ENCODE data around the gene KRTAP12-4.
A peak's percentile ranks its signal among the peaks of the same experiment; 100 is the strongest.
"Not testable (repeated sequence)": the region's sequence is repeated elsewhere in the genome, so short reads cannot be mapped to it uniquely, and the experiment has no call there.

Gene KRTAP12-4

GRCh38 chr21:44650973-44651675 is 3.3 kb downstream of the KRTAP12-4 start:
- Mint-ChIP-seq H3K27ac (no peak overlapping the region), H3K27me3 (ENCODE audit: low read depth) (peaks cover 18% of the 10 kb centered on the region), H3K36me3 (ENCODE audit: low read depth) (peaks cover 3% of the 10 kb centered on the region), H3K9me3 (peaks cover 17% of the 10 kb centered on the region), H3K4me3 (no peak overlapping the region), H3K4me1 (peaks cover 11% of the 10 kb centered on the region)
- no peak for TF ChIP-seq CTCF (IDR thresholded peaks at IDR 0.05; ENCODE audit: unreplicated experiment in 3 of 3)

- no peak for TF ChIP-seq CTCF (IDR thresholded peaks at IDR 0.05; ENCODE audit: unreplicated experiment in 3 of 3)
- peaks cover 3% of the 10 kb centered on the region for H3K36me3 Mint-ChIP-seq (ENCODE audit: low read depth)
- no peak overlapping the region for H3K4me3 Mint-ChIP-seq
- H3K4me1 Mint-ChIP-seq: peaks cover 11% of the 10 kb centered on the region
- H3K9me3 Mint-ChIP-seq: peaks cover 17% of the 10 kb centered on the region
- peaks cover 18% of the 10 kb centered on the region for H3K27me3 Mint-ChIP-seq (ENCODE audit: low read depth)
- H3K27ac Mint-ChIP-seq: no peak overlapping the region
Measured at GRCh38 chr21:44650265-44650972, 4.0 kb downstream of the KRTAP12-4 start.

- Mint-ChIP-seq H3K9me3 (peaks cover 22% of the 10 kb centered on the region), H3K36me3 (ENCODE audit: low read depth) (peaks cover 8% of the 10 kb centered on the region), H3K27me3 (ENCODE audit: low read depth) (peaks cover 18% of the 10 kb centered on the region), H3K27ac (no peak overlapping the region), H3K4me1 (peaks cover 11% of the 10 kb centered on the region), H3K4me3 (no peak overlapping the region)
- no peak for TF ChIP-seq CTCF (IDR thresholded peaks at IDR 0.05; ENCODE audit: unreplicated experiment in 3 of 3)
Measured at GRCh38 chr21:44649521-44650100, 4.8 kb downstream of the KRTAP12-4 start.

GRCh38 chr21:44648557-44649311 is 5.7 kb downstream of the KRTAP12-4 start:
- Mint-ChIP-seq H3K36me3 (ENCODE audit: low read depth) (peaks cover 11% of the 10 kb centered on the region), H3K27me3 (ENCODE audit: low read depth) (peaks cover 18% of the 10 kb centered on the region), H3K4me3 (no peak overlapping the region), H3K9me3 (peaks cover 27% of the 10 kb centered on the region), H3K4me1 (peaks cover 11% of the 10 kb centered on the region), H3K27ac (no peak overlapping the region)
- TF ChIP-seq CTCF (IDR thresholded peaks at IDR 0.05; ENCODE audit: unreplicated experiment in 3 of 3): no peak

- no peak for TF ChIP-seq CTCF (IDR thresholded peaks at IDR 0.05; ENCODE audit: unreplicated experiment in 3 of 3)
- Mint-ChIP-seq H3K27me3 (ENCODE audit: low read depth) (peaks cover 12% of the 10 kb centered on the region), H3K36me3 (ENCODE audit: low read depth) (peaks cover 11% of the 10 kb centered on the region), H3K4me1 (peaks cover 11% of the 10 kb centered on the region), H3K27ac (peak overlapping the region in 1 of 3 experiments; percentile 31), H3K9me3 (peaks cover 33% of the 10 kb centered on the region), H3K4me3 (no peak overlapping the region)
Measured at GRCh38 chr21:44647222-44647552, 7.3 kb downstream of the KRTAP12-4 start.

GRCh38 chr21:44646366-44647221 is 7.9 kb downstream of the KRTAP12-4 start, which contains the start of gene KRTAP10-11:
Gene KRTAP10-11 (plus strand): TSS chr21:44646414. CDS start chr21:44646459, 45 bp downstream.
- peak within 1 kb of the TSS in 1 of 3 experiments; percentile 31 for H3K27ac Mint-ChIP-seq
- peaks cover 36% of the 10 kb centered on the region for H3K9me3 Mint-ChIP-seq
- peaks cover 12% of the 10 kb centered on the region for H3K27me3 Mint-ChIP-seq (ENCODE audit: low read depth)
- peaks cover 11% of the 10 kb centered on the region for H3K36me3 Mint-ChIP-seq (ENCODE audit: low read depth)
- not testable (repeated sequence) for H3K4me3 Mint-ChIP-seq
- H3K4me1 Mint-ChIP-seq: peaks cover 11% of the 10 kb centered on the region

Measured in nephron (organoid).